ENCODE measurements around the gene CRELD2.

Gene CRELD2

GRCh38 chr22:49962012-49962750 lies 43.7 kb downstream of the CRELD2 start:
- Histone ChIP-seq H3K27me3 (ENCODE audit: control insufficient read depth in 5 of 5, insufficient read depth in 4 of 5, low read length in 5 of 5) (no peaks in the 10 kb centered on the region), H3K9me3 (ENCODE audit: control insufficient read depth in 5 of 5, low read length in 5 of 5) (no peaks in the 10 kb centered on the region), H3K4me3 (ENCODE audit: low read depth in 1 of 5, low read length in 5 of 5) (peak overlapping the region; percentile 62 to 99 (median 96)), H3K9ac (ENCODE audit: low read length in 5 of 5) (peak overlapping the region; percentile 68 to 97 (median 95)), H3K36me3 (ENCODE audit: control insufficient read depth in 5 of 5, insufficient read depth in 5 of 5, low read length in 5 of 5) (peaks cover 0 to 37% (median 25%) of the 10 kb centered on the region in 5 donors), H3K27ac (ENCODE audit: low read depth, low read length) (peak overlapping the region; percentile 98), H3K4me1 (ENCODE audit: control insufficient read depth in 5 of 5, insufficient read depth in 5 of 5, low read length in 5 of 5) (peaks cover 5 to 78% (median 74%) of the 10 kb centered on the region in 5 donors)

- H3K4me3 ChIP-seq (ENCODE audit: low read depth in 1 of 5, low read length in 5 of 5): peak overlapping the region; percentile 67 to 99 (median 84)
- H3K36me3 ChIP-seq (ENCODE audit: control insufficient read depth in 5 of 5, insufficient read depth in 5 of 5, low read length in 5 of 5): peaks cover 0 to 37% (median 25%) of the 10 kb centered on the region in 5 donors
- H3K27me3 ChIP-seq (ENCODE audit: control insufficient read depth in 5 of 5, insufficient read depth in 4 of 5, low read length in 5 of 5): no peaks in the 10 kb centered on the region
- H3K27ac ChIP-seq (ENCODE audit: low read depth, low read length): peak overlapping the region; percentile 98
- peaks cover 6 to 83% (median 76%) of the 10 kb centered on the region in 5 donors for H3K4me1 ChIP-seq (ENCODE audit: control insufficient read depth in 5 of 5, insufficient read depth in 5 of 5, low read length in 5 of 5)
- H3K9me3 ChIP-seq (ENCODE audit: control insufficient read depth in 5 of 5, low read length in 5 of 5): no peaks in the 10 kb centered on the region
- peak overlapping the region; percentile 68 to 97 (median 92) for H3K9ac ChIP-seq (ENCODE audit: low read length in 5 of 5)
Measured at GRCh38 chr22:49962751-49963646, 44.6 kb downstream of the CRELD2 start.

GRCh38 chr22:49963647-49964026 lies 45.2 kb downstream of the CRELD2 start:
- H3K36me3 ChIP-seq (ENCODE audit: control insufficient read depth in 5 of 5, insufficient read depth in 5 of 5, low read length in 5 of 5): peaks cover 0 to 37% (median 25%) of the 10 kb centered on the region in 5 donors
- H3K4me1 ChIP-seq (ENCODE audit: control insufficient read depth in 5 of 5, insufficient read depth in 5 of 5, low read length in 5 of 5): peaks cover 7 to 84% (median 77%) of the 10 kb centered on the region in 5 donors
- peak overlapping the region; percentile 48 to 99 (median 84) for H3K4me3 ChIP-seq (ENCODE audit: low read depth in 1 of 5, low read length in 5 of 5)
- H3K27ac ChIP-seq (ENCODE audit: low read depth, low read length): peak overlapping the region; percentile 98
- H3K9ac ChIP-seq (ENCODE audit: low read length in 5 of 5): peak overlapping the region; percentile 56 to 97 (median 92)
- no peaks in the 10 kb centered on the region for H3K27me3 ChIP-seq (ENCODE audit: control insufficient read depth in 5 of 5, insufficient read depth in 4 of 5, low read length in 5 of 5)
- no peaks in the 10 kb centered on the region for H3K9me3 ChIP-seq (ENCODE audit: control insufficient read depth in 5 of 5, low read length in 5 of 5)

GRCh38 chr22:49964136-49965090 lies 46.0 kb downstream of the CRELD2 start:
- peak overlapping the region; percentile 98 for H3K27ac ChIP-seq (ENCODE audit: low read depth, low read length)
- peak overlapping the region; percentile 48 to 99 (median 84) for H3K4me3 ChIP-seq (ENCODE audit: low read depth in 1 of 5, low read length in 5 of 5)
- peaks cover 7 to 84% (median 71%) of the 10 kb centered on the region in 5 donors for H3K4me1 ChIP-seq (ENCODE audit: control insufficient read depth in 5 of 5, insufficient read depth in 5 of 5, low read length in 5 of 5)
- peaks cover 0 to 37% (median 25%) of the 10 kb centered on the region in 5 donors for H3K36me3 ChIP-seq (ENCODE audit: control insufficient read depth in 5 of 5, insufficient read depth in 5 of 5, low read length in 5 of 5)
- peak overlapping the region; percentile 56 to 97 (median 92) for H3K9ac ChIP-seq (ENCODE audit: low read length in 5 of 5)
- no peaks in the 10 kb centered on the region for H3K9me3 ChIP-seq (ENCODE audit: control insufficient read depth in 5 of 5, low read length in 5 of 5)
- H3K27me3 ChIP-seq (ENCODE audit: control insufficient read depth in 5 of 5, insufficient read depth in 4 of 5, low read length in 5 of 5): no peaks in the 10 kb centered on the region

- Histone ChIP-seq H3K4me3 (ENCODE audit: low read depth in 1 of 5, low read length in 5 of 5) (peak overlapping the region in 3 of 5 donors; percentile 81 to 99 (median 97)), H3K27me3 (ENCODE audit: control insufficient read depth in 5 of 5, insufficient read depth in 4 of 5, low read length in 5 of 5) (no peaks in the 10 kb centered on the region), H3K9ac (ENCODE audit: low read length in 5 of 5) (peak overlapping the region; percentile 38 to 97 (median 86)), H3K9me3 (ENCODE audit: control insufficient read depth in 5 of 5, low read length in 5 of 5) (no peaks in the 10 kb centered on the region), H3K27ac (ENCODE audit: low read depth, low read length) (peak overlapping the region; percentile 98), H3K4me1 (ENCODE audit: control insufficient read depth in 5 of 5, insufficient read depth in 5 of 5, low read length in 5 of 5) (peaks cover 8 to 87% (median 74%) of the 10 kb centered on the region in 5 donors), H3K36me3 (ENCODE audit: control insufficient read depth in 5 of 5, insufficient read depth in 5 of 5, low read length in 5 of 5) (peaks cover 0 to 37% (median 25%) of the 10 kb centered on the region in 5 donors)
Measured at GRCh38 chr22:49965091-49966040, 46.9 kb downstream of the CRELD2 start.

- Histone ChIP-seq H3K4me3 (ENCODE audit: low read depth in 1 of 5, low read length in 5 of 5) (peak overlapping the region in 4 of 5 donors; percentile 25 to 99 (median 46)), H3K9ac (ENCODE audit: low read length in 5 of 5) (peak overlapping the region in 4 of 5 donors; percentile 62 to 97 (median 89)), H3K27ac (ENCODE audit: low read depth, low read length) (peak overlapping the region; percentile 98)
Measured at GRCh38 chr22:49966041-49966773, 47.8 kb downstream of the CRELD2 start.

GRCh38 chr22:49966774-49967705 lies 48.6 kb downstream of the CRELD2 start:
- Histone ChIP-seq H3K9ac (ENCODE audit: low read length in 5 of 5) (peak overlapping the region in 4 of 5 donors; percentile 62 to 97 (median 89)), H3K36me3 (ENCODE audit: control insufficient read depth in 5 of 5, insufficient read depth in 5 of 5, low read length in 5 of 5) (peaks cover 0 to 31% (median 21%) of the 10 kb centered on the region in 5 donors), H3K9me3 (ENCODE audit: control insufficient read depth in 5 of 5, low read length in 5 of 5) (no peaks in the 10 kb centered on the region), H3K4me1 (ENCODE audit: control insufficient read depth in 5 of 5, insufficient read depth in 5 of 5, low read length in 5 of 5) (peaks cover 10 to 96% (median 83%) of the 10 kb centered on the region in 5 donors), H3K27me3 (ENCODE audit: control insufficient read depth in 5 of 5, insufficient read depth in 4 of 5, low read length in 5 of 5) (no peaks in the 10 kb centered on the region), H3K4me3 (ENCODE audit: low read depth in 1 of 5, low read length in 5 of 5) (peak overlapping the region in 4 of 5 donors; percentile 25 to 99 (median 46)), H3K27ac (ENCODE audit: low read depth, low read length) (peak overlapping the region; percentile 98)

More at GRCh38 chr22:49966041-49966773, 47.8 kb downstream of the CRELD2 start:
- Histone ChIP-seq H3K36me3 (ENCODE audit: control insufficient read depth in 5 of 5, insufficient read depth in 5 of 5, low read length in 5 of 5) (peaks cover 0 to 37% (median 25%) of the 10 kb centered on the region in 5 donors), H3K9me3 (ENCODE audit: control insufficient read depth in 5 of 5, low read length in 5 of 5) (no peaks in the 10 kb centered on the region), H3K27me3 (ENCODE audit: control insufficient read depth in 5 of 5, insufficient read depth in 4 of 5, low read length in 5 of 5) (no peaks in the 10 kb centered on the region), H3K4me1 (ENCODE audit: control insufficient read depth in 5 of 5, insufficient read depth in 5 of 5, low read length in 5 of 5) (peaks cover 10 to 95% (median 79%) of the 10 kb centered on the region in 5 donors)

Measured in subcutaneous abdominal adipose tissue (tissue), 5 donors.